Aorta (tissue), 5 donors: ENCODE results near the gene ANGEL1. TPM values are rescaled to one million over a fixed set of nuclear protein-coding genes. Genes with fewer than 3 reads are reported as not detected.

ENCODE experiments used
- ATAC-seq: fragments of 200-7000 bp; cut with Tn5 transposase; one replicate; pipeline ENCODE4 v1.9.1; 2022; ENCODE audit warnings: moderate library complexity; ENCODE audit not compliant: low FRiP score
- DNase-seq, 2 donors: peaks; one replicate each; pipeline ENCODE4 v3.0.0-alpha.2; 2020
- H3K27ac ChIP-seq, 2 donors: one replicate each; pipeline ENCODE4 v1.5.1; 2013; ENCODE audit warnings: low read length in 2 of 2, mild to moderate bottlenecking in 2 of 2, moderate library complexity in 2 of 2, control low read depth in 1 of 2, inconsistent platforms in 1 of 2, low read depth in 1 of 2
- H3K27me3 ChIP-seq, 2 donors: one replicate each; pipeline ENCODE4 v1.6.1; 2013; ENCODE audit warnings: control low read depth in 1 of 2, low read length in 1 of 2, mild to moderate bottlenecking in 1 of 2, moderate library complexity in 1 of 2; ENCODE audit not compliant: insufficient read depth in 2 of 2, control insufficient read depth in 1 of 2
- H3K36me3 ChIP-seq, 2 donors: one replicate each; pipeline ENCODE4 v1.6.1; 2013; ENCODE audit warnings: control low read depth in 1 of 2, low read length in 1 of 2, mild to moderate bottlenecking in 1 of 2; ENCODE audit not compliant: insufficient read depth in 2 of 2, control insufficient read depth in 1 of 2
- H3K4me1 ChIP-seq, 2 donors: one replicate each; pipeline ENCODE4 v1.6.1; 2013; ENCODE audit warnings: low read length in 2 of 2, control low read depth in 1 of 2, mild to moderate bottlenecking in 1 of 2, moderate library complexity in 1 of 2; ENCODE audit not compliant: insufficient read depth in 2 of 2, control insufficient read depth in 1 of 2
- H3K4me3 ChIP-seq, 2 donors: one replicate each; pipeline ENCODE4 v1.5.1; 2013; ENCODE audit warnings: low read length in 2 of 2, control low read depth in 1 of 2, mild to moderate bottlenecking in 1 of 2
- H3K9me3 ChIP-seq: one replicate; pipeline ENCODE4 v1.6.1; 2013; ENCODE audit warnings: mild to moderate bottlenecking, low read length; ENCODE audit not compliant: control insufficient read depth
- WGBS, 2 donors: extraction: QIAGEN DNeasy Blood & Tissue Kit; methylation state at CpG; one replicate each; pipeline ENCODE4 v1.1.7; 2013; 5-methylcytosine and 5-hydroxymethylcytosine counted together
- intact Hi-C, 2 donors: fragments of 100-400 bp; cut with DNase I; formaldehyde crosslinking; loops; one replicate each; pipeline versions ENCODE4 v1.14.2 to v1.15.0; 2022
- polyA plus RNA-seq, 2 donors: library from polyadenylated mRNA; stranded (reverse); fragments of 200-250 nt; gene quantifications; one replicate each; pipeline ENCODE4 v1.2.3, GENCODE V29; 2013
- total RNA-seq, 2 donors: library from RNA; stranded (reverse); fragmentation: NEBNext Ultra II Directional; extraction: Animal tissue kit (Norgen Biotek cat#: 25700); gene quantifications; one replicate each; pipeline ENCODE4 v1.2.1, GENCODE V29; 2021
- donor health status: healthy with polysubstance abuse.
- donor health status: Bipolar disorder and iron deficiency.
- donor health status: DM: no; HTN: no; CAD: no.
- donor health status: DM: no; HTN: no; CAD: no.
- donor health status: DM: yes; HTN: yes; CAD: no.

Gene ANGEL1
- total and polyA plus RNA-seq, 4 donors: 1.1 to 32.2 (median 13.4) TPM

DNA sequence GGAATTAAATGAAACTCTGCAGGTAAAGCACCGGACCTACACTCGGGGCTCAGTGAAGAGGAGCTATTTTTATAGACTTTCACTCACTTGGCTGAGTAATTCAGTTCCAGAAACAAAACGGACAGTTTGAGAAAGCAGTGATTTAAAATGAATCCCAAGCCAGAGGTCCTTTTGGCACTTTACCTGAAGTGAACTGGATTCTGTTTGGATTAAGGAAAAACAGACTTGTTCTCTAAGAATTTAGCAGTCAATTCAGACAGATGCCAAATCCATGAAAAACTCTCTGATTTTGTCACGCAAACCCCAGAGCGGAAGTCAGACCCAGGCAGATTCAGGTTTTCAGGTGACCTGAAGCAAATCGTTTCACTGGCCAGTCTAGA lies 56.3 kb downstream of the ANGEL1 start:
- ATAC-seq (no peak), DNase-seq (no peak)
- intact Hi-C loops: no loop called here
- no peaks in the 10 kb centered on the region for H3K27me3 ChIP-seq
- no peaks in the 10 kb centered on the region for H3K36me3 ChIP-seq
- H3K4me3 ChIP-seq: no peak overlapping the region
- H3K27ac ChIP-seq: no peak overlapping the region
- no peaks in the 10 kb centered on the region for H3K4me1 ChIP-seq
- 49 to 57% methylated on average over 6 of the region's 6 CpGs for WGBS, 2 donors
- H3K9me3 ChIP-seq: no peaks in the 10 kb centered on the region

- 77 to 78% methylated on average over 9 of the region's 9 CpGs for WGBS, 2 donors
These were observed 56.9 kb downstream of the ANGEL1 start for GRCh38 chr14:76755610-76756370.

GRCh38 chr14:76754586-76754985 lies 58.1 kb downstream of the ANGEL1 start:
- ATAC-seq: no peak
- intact Hi-C loops: no loop called here
- WGBS, 2 donors: 90 to 91% methylated on average over 7 of the region's 7 CpGs

More at GRCh38 chr14:76755610-76756370, 56.9 kb downstream of the ANGEL1 start:
- Histone ChIP-seq H3K27me3 (no peaks in the 10 kb centered on the region), H3K36me3 (no peaks in the 10 kb centered on the region), H3K4me1 (no peaks in the 10 kb centered on the region), H3K27ac (no peak overlapping the region), H3K4me3 (no peak overlapping the region), H3K9me3 (no peaks in the 10 kb centered on the region)
- no peak for DNase-seq
- ATAC-seq: no peak
- intact Hi-C loops: no loop called here

GRCh38 chr14:76753541-76754198 lies 59.0 kb downstream of the ANGEL1 start:
- Histone ChIP-seq H3K27ac (no peak overlapping the region), H3K9me3 (no peaks in the 10 kb centered on the region), H3K4me3 (no peak overlapping the region), H3K4me1 (no peaks in the 10 kb centered on the region), H3K27me3 (no peaks in the 10 kb centered on the region), H3K36me3 (no peaks in the 10 kb centered on the region)
- DNase-seq (no peak), ATAC-seq (no peak)
- WGBS, 2 donors: 90% methylated on average over 7 of the region's 7 CpGs
- intact Hi-C loops: no loop called here

More at GRCh38 chr14:76754586-76754985, 58.1 kb downstream of the ANGEL1 start:
- H3K27ac ChIP-seq: no peak overlapping the region
- H3K4me1 ChIP-seq: no peaks in the 10 kb centered on the region
- no peaks in the 10 kb centered on the region for H3K27me3 ChIP-seq
- H3K9me3 ChIP-seq: no peaks in the 10 kb centered on the region
- H3K4me3 ChIP-seq: no peak overlapping the region
- H3K36me3 ChIP-seq: no peaks in the 10 kb centered on the region
- DNase-seq: no peak

GRCh38 chr14:76752744-76753143 lies 59.9 kb downstream of the ANGEL1 start:
- no peak overlapping the region for H3K27ac ChIP-seq
- H3K36me3 ChIP-seq: no peaks in the 10 kb centered on the region
- no peak for ATAC-seq
- H3K4me3 ChIP-seq: no peak overlapping the region
- DNase-seq: no peak
- no peaks in the 10 kb centered on the region for H3K9me3 ChIP-seq
- H3K27me3 ChIP-seq: no peaks in the 10 kb centered on the region
- WGBS, 2 donors: 49 to 56% methylated on average over 6 of the region's 6 CpGs
- H3K4me1 ChIP-seq: no peaks in the 10 kb centered on the region
- intact Hi-C loops: no loop called here

DNA sequence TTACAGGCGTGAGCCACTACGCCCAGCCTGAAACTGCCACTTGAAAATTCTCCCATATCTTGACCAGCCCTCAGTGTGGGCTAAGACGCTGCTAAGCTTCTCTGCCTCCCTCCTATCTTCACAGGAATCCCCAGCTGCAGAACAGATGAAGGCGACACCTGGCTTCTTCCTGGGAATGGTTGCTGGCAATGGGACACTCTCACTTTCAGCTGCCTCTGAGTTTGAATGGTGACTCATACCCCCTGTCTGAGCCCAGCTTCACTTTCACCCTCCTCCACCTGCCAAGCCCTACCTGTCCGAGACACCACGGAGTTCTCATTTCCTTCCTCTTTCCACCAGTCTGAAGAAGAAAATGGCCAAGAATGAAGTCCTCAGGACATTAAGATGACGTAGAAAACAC lies 69.7 kb downstream of the ANGEL1 start:
- 93 to 95% methylated on average over 7 of the region's 7 CpGs for WGBS, 2 donors
- Histone ChIP-seq H3K4me3 (no peak overlapping the region), H3K9me3 (peaks cover 2% of the 10 kb centered on the region), H3K27me3 (no peaks in the 10 kb centered on the region), H3K27ac (no peak overlapping the region), H3K36me3 (no peaks in the 10 kb centered on the region), H3K4me1 (no peaks in the 10 kb centered on the region)
- ATAC-seq (no peak), DNase-seq (no peak)
- intact Hi-C loops: no loop called here

GRCh38 chr14:76742185-76742584 lies 70.5 kb downstream of the ANGEL1 start:
- WGBS, 2 donors: 81% methylated on average over 6 of the region's 6 CpGs
- no peaks in the 10 kb centered on the region for H3K27me3 ChIP-seq
- ATAC-seq (no peak), DNase-seq (no peak)
- intact Hi-C loops: no loop called here
- H3K4me3 ChIP-seq: no peak overlapping the region
- no peaks in the 10 kb centered on the region for H3K36me3 ChIP-seq
- peaks cover 2% of the 10 kb centered on the region for H3K9me3 ChIP-seq
- no peak overlapping the region for H3K27ac ChIP-seq
- H3K4me1 ChIP-seq: no peaks in the 10 kb centered on the region

DNA sequence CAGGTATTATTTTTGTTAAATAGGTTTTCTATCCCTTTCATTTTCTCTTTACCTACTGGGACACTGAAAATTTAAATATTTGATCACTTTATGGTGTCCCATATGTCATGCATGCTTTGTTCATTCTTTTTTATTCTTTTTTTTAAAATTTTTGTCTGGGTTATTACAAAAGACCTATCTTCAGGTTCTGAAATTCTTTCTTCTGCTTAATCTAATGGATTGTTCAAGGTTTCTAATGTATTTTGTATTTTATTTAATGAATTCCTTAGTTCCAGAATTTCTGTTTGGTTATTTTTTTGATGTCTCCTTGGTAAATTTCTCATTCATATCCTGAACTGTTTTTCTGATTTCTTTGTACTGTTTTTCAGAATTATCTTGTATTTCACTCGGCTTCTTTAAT lies 71.6 kb downstream of the ANGEL1 start:
- H3K36me3 ChIP-seq: no peaks in the 10 kb centered on the region
- no peak overlapping the region for H3K4me3 ChIP-seq
- DNase-seq (no peak), ATAC-seq (no peak)
- H3K27me3 ChIP-seq: no peaks in the 10 kb centered on the region
- H3K4me1 ChIP-seq: no peaks in the 10 kb centered on the region
- intact Hi-C loops: no loop called here
- H3K27ac ChIP-seq: no peak overlapping the region
- peaks cover 2% of the 10 kb centered on the region for H3K9me3 ChIP-seq
- 91 to 95% methylated on average over 1 of the region's 1 CpG for WGBS, 2 donors
